CD4-positive, alpha-beta T cell (primary cell): ENCODE results near the gene HMCN1. TPM values are rescaled to one million over a fixed set of nuclear protein-coding genes. Genes with fewer than 3 reads are reported as not detected.

ENCODE experiments used
- ATAC-seq: fragments of 200-7000 bp; cut with Tn5 transposase; one replicate; pipeline ENCODE4 v1.10.0; 2022; ENCODE audit warnings: mild to moderate bottlenecking; ENCODE audit not compliant: poor library complexity
- CTCF ChIA-PET: fragments of 350-600 bp; sonication (Branson Sonifier 250); formaldehyde crosslinking; loops from one replicate; lab custom pipeline; 2021; ENCODE audit warnings: antibody characterized with exemption, inconsistent platforms; lab: Charles Lee
- POLR2A ChIA-PET: fragments of 350-600 bp; sonication (Branson Sonifier 250); formaldehyde crosslinking; loops from one replicate; lab custom pipeline; 2021; ENCODE audit warnings: antibody characterized with exemption, inconsistent platforms; lab: Charles Lee
- DNase-seq, 14 experiments: peaks; one replicate each; pipeline ENCODE4 v3.0.0-alpha.2; 2013 to 2020; ENCODE audit warnings: mixed read lengths in 2 of 14
- H3K27ac ChIP-seq, 2 donors: one replicate each; pipeline versions ENCODE4 v1.5.1 to v1.7.0; 2013; ENCODE audit warnings: low read length in 2 of 2, low read depth in 1 of 2, mild to moderate bottlenecking in 1 of 2
- H3K27me3 ChIP-seq, 2 experiments: 1 replicate in 1 of 2; 2 replicates in 1 of 2; pipeline versions ENCODE4 v1.6.1 to v1.7.0; 2013; ENCODE audit warnings: low read length in 2 of 2, control low read depth in 1 of 2, mild to moderate bottlenecking in 1 of 2, moderate library complexity in 1 of 2; ENCODE audit not compliant: insufficient read depth in 2 of 2, control insufficient read depth in 1 of 2
- H3K36me3 ChIP-seq: one replicate; pipeline ENCODE4 v1.6.1; 2013; ENCODE audit warnings: low read length, control low read depth; ENCODE audit not compliant: insufficient read depth
- H3K4me1 ChIP-seq: one replicate; pipeline ENCODE4 v1.6.1; 2013; ENCODE audit warnings: low read length, control low read depth; ENCODE audit not compliant: insufficient read depth
- H3K4me3 ChIP-seq: one replicate; pipeline ENCODE4 v1.5.1; 2013; ENCODE audit warnings: mild to moderate bottlenecking, low read length, moderate library complexity
- H3K9me3 ChIP-seq, 2 experiments: 1 replicate in 1 of 2; 2 replicates in 1 of 2; pipeline versions ENCODE4 v1.6.1 to v1.7.0; 2013; ENCODE audit warnings: low read length in 2 of 2, mild to moderate bottlenecking in 2 of 2, control low read depth in 1 of 2, moderate library complexity in 1 of 2; ENCODE audit not compliant: control insufficient read depth in 1 of 2, insufficient read depth in 1 of 2
- H3K27ac Mint-ChIP-seq: one replicate; pipeline ENCODE4 v1.8.0; 2020; ENCODE audit warnings: mixed read lengths
- H3K27me3 Mint-ChIP-seq: one replicate; pipeline ENCODE4 v1.8.0; 2021; ENCODE audit warnings: mixed read lengths
- H3K36me3 Mint-ChIP-seq: one replicate; pipeline ENCODE4 v1.8.0; 2021; ENCODE audit warnings: low read depth, mixed read lengths
- H3K4me1 Mint-ChIP-seq: one replicate; pipeline ENCODE4 v1.8.0; 2021; ENCODE audit warnings: low read depth, mixed read lengths
- H3K4me3 Mint-ChIP-seq: one replicate; pipeline ENCODE4 v1.8.0; 2020; ENCODE audit warnings: mild to moderate bottlenecking, mixed read lengths
- H3K9me3 Mint-ChIP-seq: one replicate; pipeline ENCODE4 v1.8.0; 2020; ENCODE audit warnings: mixed read lengths
- CTCF ChIP-seq: fragments of 200-600 bp; IDR thresholded peaks from one replicate; pipeline ENCODE4 v1.8.0; 2022; ENCODE audit warnings: antibody characterized with exemption, mild to moderate bottlenecking
- intact Hi-C, 2 experiments: fragments of 100-400 bp; cut with DNase I in 1 of 2; cut with micrococcal nuclease in 1 of 2; formaldehyde crosslinking; loops; one replicate each; pipeline versions ENCODE4 v1.15.1 to v1.9.0; 2023 to 2025; cut with DNase I, micrococcal nuclease
- total RNA-seq, 174 experiments: library from RNA in 2 of 174; stranded (reverse) in 2 of 174; gene quantifications; one replicate each; pipeline ENCODE4 v1.2.3 and lab custom pipeline; 2021 to 2026

Gene HMCN1
- total RNA-seq, 2 experiments from 2014 or later, result 0.14 TPM

GRCh38 chr1:185965870-185966269 lies 231.7 kb downstream of the HMCN1 start:
- intact Hi-C loops, result no loop called here
- H3K4me3 Mint-ChIP-seq, result no peak overlapping the region
- no peaks in the 10 kb centered on the region for H3K9me3 Mint-ChIP-seq
- no peak overlapping the region for H3K27ac Mint-ChIP-seq
- Histone ChIP-seq H3K27ac (no peak overlapping the region), H3K9me3 (no peaks in the 10 kb centered on the region), H3K4me1 (no peaks in the 10 kb centered on the region), H3K27me3 (no peaks in the 10 kb centered on the region), H3K4me3 (no peak overlapping the region), H3K36me3 (no peaks in the 10 kb centered on the region)
- DNase-seq (no peak), ATAC-seq (no peak)
- H3K27me3 Mint-ChIP-seq, result peaks cover 13% of the 10 kb centered on the region
- H3K36me3 Mint-ChIP-seq, result no peaks in the 10 kb centered on the region
- CTCF ChIA-PET, result no interaction called here
- TF ChIP-seq CTCF, result no peak
- POLR2A ChIA-PET, result no interaction called here
- H3K4me1 Mint-ChIP-seq, result no peaks in the 10 kb centered on the region

GRCh38 chr1:185966471-185966870 lies 232.3 kb downstream of the HMCN1 start:
- ATAC-seq (no peak), DNase-seq (no peak)
- H3K27ac Mint-ChIP-seq, result no peak overlapping the region
- H3K27me3 Mint-ChIP-seq, result peaks cover 12% of the 10 kb centered on the region
- Histone ChIP-seq H3K27me3 (no peaks in the 10 kb centered on the region), H3K36me3 (no peaks in the 10 kb centered on the region), H3K4me3 (no peak overlapping the region), H3K4me1 (no peaks in the 10 kb centered on the region), H3K27ac (no peak overlapping the region), H3K9me3 (no peaks in the 10 kb centered on the region)
- ChIA-PET POLR2A (no interaction called here), CTCF (no interaction called here)
- intact Hi-C loops, result no loop called here
- H3K9me3 Mint-ChIP-seq, result no peaks in the 10 kb centered on the region
- no peak for TF ChIP-seq CTCF
- H3K4me3 Mint-ChIP-seq, result no peak overlapping the region
- no peaks in the 10 kb centered on the region for H3K4me1 Mint-ChIP-seq
- H3K36me3 Mint-ChIP-seq, result no peaks in the 10 kb centered on the region

- DNase-seq (no peak), ATAC-seq (no peak)
- no peaks in the 10 kb centered on the region for H3K27me3 ChIP-seq
- H3K36me3 ChIP-seq, result no peaks in the 10 kb centered on the region
- POLR2A ChIA-PET, result interaction anchor here (1.1 kb wide), 1 partner anchor 9 kb away, joined by 3 read pairs; no protein-coding TSS in a partner anchor
- H3K27ac Mint-ChIP-seq, result no peak overlapping the region
- no peak overlapping the region for H3K4me3 ChIP-seq
- H3K36me3 Mint-ChIP-seq, result no peaks in the 10 kb centered on the region
- CTCF ChIA-PET, result no interaction called here
- H3K27ac ChIP-seq, result no peak overlapping the region
- peaks cover 6% of the 10 kb centered on the region for H3K27me3 Mint-ChIP-seq
- intact Hi-C loops, result no loop called here
- H3K4me1 Mint-ChIP-seq, result no peaks in the 10 kb centered on the region
- TF ChIP-seq CTCF, result no peak
- no peaks in the 10 kb centered on the region for H3K9me3 ChIP-seq
- H3K4me1 ChIP-seq, result no peaks in the 10 kb centered on the region
- no peaks in the 10 kb centered on the region for H3K9me3 Mint-ChIP-seq
- H3K4me3 Mint-ChIP-seq, result no peak overlapping the region
Observed at GRCh38 chr1:185969028-185969427, 234.8 kb downstream of the HMCN1 start.
